GM19372 (cell line): ENCODE measurements around the gene PGA4.

Experiments used
- ATAC-seq: cut with Tn5 transposase; IDR thresholded peaks from one replicate; pipeline ENCODE4 v1.9.1; 2021; ENCODE audit warnings: mild to moderate bottlenecking, low read depth, moderate library complexity; ENCODE audit not compliant: unreplicated experiment

PGA4 gene

GRCh38 chr11:61274084-61274483, 51.9 kb downstream of the PGA4 start:
- ATAC-seq, result no peak

- no peak for ATAC-seq
Observed at GRCh38 chr11:61275191-61275590, 53.0 kb downstream of the PGA4 start.

GRCh38 chr11:61277186-61278000, 55.2 kb downstream of the PGA4 start:
- ATAC-seq, result no peak

GRCh38 chr11:61278001-61278470, 55.9 kb downstream of the PGA4 start:
- ATAC-seq, result no peak

- ATAC-seq, result no peak
Observed at GRCh38 chr11:61279934-61280659, 58.0 kb downstream of the PGA4 start.

GRCh38 chr11:61280883-61281580, 58.9 kb downstream of the PGA4 start:
- no peak for ATAC-seq
